Naive thymus-derived CD4-positive, alpha-beta T cell (primary cell): ENCODE results near the gene PITPNC1. TPM values are rescaled to one million over a fixed set of nuclear protein-coding genes. Genes with fewer than 3 reads are reported as not detected.

ENCODE experiments used
- ATAC-seq: fragments of 150-1000 bp; cut with Tn5 transposase; 2 replicates; pipeline ENCODE4 v1.10.0; 2021; ENCODE audit warnings: mild to moderate bottlenecking, moderate library complexity
- CTCF ChIA-PET: fragments of 350-600 bp; sonication (Branson Sonifier 250); formaldehyde crosslinking; loops from one replicate; lab custom pipeline; 2021; ENCODE audit warnings: antibody characterized with exemption; lab: Charles Lee
- POLR2A ChIA-PET: fragments of 350-600 bp; sonication (Branson Sonifier 250); formaldehyde crosslinking; loops from one replicate; lab custom pipeline; 2021; ENCODE audit warnings: antibody characterized with exemption, inconsistent platforms; lab: Charles Lee
- DNase-seq, 9 donors: peaks; one replicate each; pipeline versions ENCODE4 v3.0.0 to v3.0.0-alpha.2; 2020 to 2022; ENCODE audit warnings: mixed read lengths in 1 of 9
- H3K27ac ChIP-seq: one replicate; pipeline ENCODE4 v1.7.0; 2013; ENCODE audit warnings: mild to moderate bottlenecking, low read depth, low read length, moderate library complexity
- H3K27me3 ChIP-seq, 2 donors: one replicate each; pipeline ENCODE4 v1.7.0; 2013; ENCODE audit warnings: low read length in 2 of 2, mild to moderate bottlenecking in 2 of 2, moderate library complexity in 2 of 2; ENCODE audit not compliant: control insufficient read depth in 2 of 2, insufficient read depth in 2 of 2
- H3K36me3 ChIP-seq, 3 experiments: 1 replicate in 2 of 3; 2 replicates in 1 of 3; pipeline ENCODE4 v1.7.0; 2013; ENCODE audit warnings: low read length in 3 of 3, mild to moderate bottlenecking in 3 of 3, moderate library complexity in 1 of 3; ENCODE audit not compliant: insufficient read depth in 3 of 3, control insufficient read depth in 2 of 3
- H3K4me1 ChIP-seq, 2 donors: one replicate each; pipeline ENCODE4 v1.7.0; 2013; ENCODE audit warnings: low read length in 2 of 2, mild to moderate bottlenecking in 2 of 2, moderate library complexity in 1 of 2; ENCODE audit not compliant: control insufficient read depth in 2 of 2, insufficient read depth in 2 of 2
- H3K4me3 ChIP-seq: 2 replicates; pipeline ENCODE4 v1.7.0; 2013; ENCODE audit warnings: mild to moderate bottlenecking, low read length
- H3K9me3 ChIP-seq, 3 experiments: 1 replicate in 2 of 3; 2 replicates in 1 of 3; pipeline ENCODE4 v1.7.0; 2013; ENCODE audit warnings: low read length in 3 of 3; ENCODE audit not compliant: control insufficient read depth in 2 of 3
- H3K27ac Mint-ChIP-seq, 9 donors: one replicate each; pipeline ENCODE4 v1.8.0; 2020 to 2022; ENCODE audit warnings: mixed read lengths in 9 of 9, mild to moderate bottlenecking in 8 of 9, moderate library complexity in 5 of 9, inconsistent platforms in 2 of 9
- H3K27me3 Mint-ChIP-seq, 5 donors: one replicate each; pipeline ENCODE4 v1.8.0; 2021 to 2022; ENCODE audit warnings: mixed read lengths in 5 of 5, mild to moderate bottlenecking in 1 of 5
- H3K36me3 Mint-ChIP-seq, 5 donors: one replicate each; pipeline ENCODE4 v1.8.0; 2020 to 2022; ENCODE audit warnings: mixed read lengths in 5 of 5, mild to moderate bottlenecking in 3 of 5, inconsistent platforms in 1 of 5
- H3K4me1 Mint-ChIP-seq, 7 donors: one replicate each; pipeline ENCODE4 v1.8.0; 2020 to 2022; ENCODE audit warnings: mixed read lengths in 7 of 7, mild to moderate bottlenecking in 3 of 7, inconsistent platforms in 1 of 7
- H3K4me3 Mint-ChIP-seq, 10 donors: one replicate each; pipeline ENCODE4 v1.8.0; 2020 to 2022; ENCODE audit warnings: mild to moderate bottlenecking in 10 of 10, mixed read lengths in 10 of 10, moderate library complexity in 6 of 10, inconsistent platforms in 2 of 10
- H3K9me3 Mint-ChIP-seq, 11 donors: one replicate each; pipeline ENCODE4 v1.8.0; 2020 to 2022; ENCODE audit warnings: mixed read lengths in 11 of 11, mild to moderate bottlenecking in 4 of 11, inconsistent platforms in 1 of 11, moderate library complexity in 1 of 11
- intact Hi-C, 2 donors: fragments of 100-400 bp; cut with micrococcal nuclease; formaldehyde crosslinking; loops; one replicate each; pipeline ENCODE4 v1.15.1; 2023
- polyA plus RNA-seq, 2 donors: library from polyadenylated mRNA; unstranded; fragments of 300-500 nt; fragmentation: Illumina TruSeq; gene quantifications; one replicate each; pipeline ENCODE4 v1.2.3, GENCODE V29; 2021
- total RNA-seq, 6 experiments: library from RNA in 5 of 6; stranded (reverse) in 5 of 6; gene quantifications; 1 replicate in 5 of 6; 2 replicates in 1 of 6; pipeline ENCODE4 v1.2.3 and lab custom pipeline; 2021 to 2026

PITPNC1 gene
- total and polyA plus RNA-seq, 7 experiments from 2014 or later, result 53.1 to 148 (median 102) TPM

GRCh38 chr17:67488161-67488560 lies 111.1 kb downstream of the PITPNC1 start:
- ATAC-seq (no peak), DNase-seq (no peak)
- no peaks in the 10 kb centered on the region for H3K27me3 Mint-ChIP-seq
- no peaks in the 10 kb centered on the region for H3K27me3 ChIP-seq
- H3K27ac Mint-ChIP-seq, result peak overlapping the region in 3 of 9 donors; percentile 34 to 78 (median 35)
- CTCF ChIA-PET, result interaction anchor here (1.4 kb wide), 1 partner anchor 46 kb away, joined by 3 read pairs; no protein-coding TSS in a partner anchor
- H3K9me3 ChIP-seq, result no peaks in the 10 kb centered on the region
- H3K4me3 Mint-ChIP-seq, result peak overlapping the region in 1 of 10 donors; percentile 3
- intact Hi-C loops, result no loop called here
- H3K9me3 Mint-ChIP-seq, result no peaks in the 10 kb centered on the region
- peaks cover 0 to 23% (median 6%) of the 10 kb centered on the region in 5 donors for H3K36me3 Mint-ChIP-seq
- H3K36me3 ChIP-seq, result peaks cover 0 to 6% (median 0%) of the 10 kb centered on the region in 3 experiments
- H3K4me1 Mint-ChIP-seq, result peaks cover 30 to 94% (median 77%) of the 10 kb centered on the region in 7 donors
- peaks cover 23 to 53% of the 10 kb centered on the region in 2 donors for H3K4me1 ChIP-seq
- H3K4me3 ChIP-seq, result no peak overlapping the region
- POLR2A ChIA-PET, result interaction anchor here (1.0 kb wide), 1 partner anchor 112 kb away, joined by 3 read pairs; no protein-coding TSS in a partner anchor
- no peak overlapping the region for H3K27ac ChIP-seq

GRCh38 chr17:67488768-67489167 lies 111.7 kb downstream of the PITPNC1 start:
- ATAC-seq (no peak), DNase-seq (no peak)
- no peak overlapping the region for H3K4me3 ChIP-seq
- H3K36me3 ChIP-seq, result peaks cover 0 to 6% (median 0%) of the 10 kb centered on the region in 3 experiments
- no peaks in the 10 kb centered on the region for H3K9me3 ChIP-seq
- POLR2A ChIA-PET, result interaction anchor here (1.0 kb wide), 1 partner anchor 113 kb away, joined by 3 read pairs; no protein-coding TSS in a partner anchor
- Mint-ChIP-seq H3K27ac (peak overlapping the region in 1 of 9 donors; percentile 38), H3K36me3 (peaks cover 0 to 23% (median 6%) of the 10 kb centered on the region in 5 donors), H3K27me3 (no peaks in the 10 kb centered on the region), H3K4me1 (peaks cover 30 to 94% (median 80%) of the 10 kb centered on the region in 7 donors), H3K9me3 (no peaks in the 10 kb centered on the region), H3K4me3 (no peak overlapping the region)
- peaks cover 20 to 59% of the 10 kb centered on the region in 2 donors for H3K4me1 ChIP-seq
- intact Hi-C loops, result no loop called here
- H3K27ac ChIP-seq, result no peak overlapping the region
- CTCF ChIA-PET, result no interaction called here
- no peaks in the 10 kb centered on the region for H3K27me3 ChIP-seq

- H3K4me1 Mint-ChIP-seq, result peaks cover 27 to 92% (median 78%) of the 10 kb centered on the region in 7 donors
- intact Hi-C loops, result no loop called here
These were observed 112.2 kb downstream of the PITPNC1 start for GRCh38 chr17:67489273-67489672.

GRCh38 chr17:67490471-67490870 lies 113.4 kb downstream of the PITPNC1 start:
- Mint-ChIP-seq H3K9me3 (peaks cover 0 to 2% (median 0%) of the 10 kb centered on the region in 11 donors), H3K4me3 (peak overlapping the region in 3 of 10 donors; percentile 4 to 52 (median 36)), H3K36me3 (peaks cover 0 to 22% (median 6%) of the 10 kb centered on the region in 5 donors), H3K27ac (peak overlapping the region in 6 of 9 donors; percentile 7 to 81 (median 20)), H3K27me3 (no peaks in the 10 kb centered on the region), H3K4me1 (peaks cover 27 to 84% (median 72%) of the 10 kb centered on the region in 7 donors)
- intact Hi-C loops, result no loop called here
- ChIA-PET POLR2A (interaction anchor here (0.6 kb wide), 1 partner anchor 72 kb away, joined by 4 read pairs; no protein-coding TSS in a partner anchor), CTCF (no interaction called here)
- Histone ChIP-seq H3K27me3 (no peaks in the 10 kb centered on the region), H3K4me1 (peaks cover 15 to 61% of the 10 kb centered on the region in 2 donors), H3K9me3 (no peaks in the 10 kb centered on the region), H3K4me3 (no peak overlapping the region), H3K36me3 (peaks cover 0 to 6% (median 0%) of the 10 kb centered on the region in 3 experiments), H3K27ac (no peak overlapping the region)
- DNase-seq (no peak), ATAC-seq (no peak)

More at GRCh38 chr17:67489273-67489672, 112.2 kb downstream of the PITPNC1 start:
- Histone ChIP-seq H3K27me3 (no peaks in the 10 kb centered on the region), H3K27ac (no peak overlapping the region), H3K4me1 (peaks cover 20 to 61% of the 10 kb centered on the region in 2 donors), H3K4me3 (no peak overlapping the region), H3K36me3 (peaks cover 0 to 6% (median 0%) of the 10 kb centered on the region in 3 experiments), H3K9me3 (no peaks in the 10 kb centered on the region)
- H3K9me3 Mint-ChIP-seq, result no peaks in the 10 kb centered on the region
- no peak for DNase-seq
- POLR2A ChIA-PET, result no interaction called here
- H3K36me3 Mint-ChIP-seq, result peaks cover 0 to 23% (median 6%) of the 10 kb centered on the region in 5 donors
- H3K4me3 Mint-ChIP-seq, result no peak overlapping the region
- H3K27ac Mint-ChIP-seq, result peak overlapping the region in 2 of 9 donors; percentile 56 to 61
- ATAC-seq, result no peak
- no peaks in the 10 kb centered on the region for H3K27me3 Mint-ChIP-seq
- CTCF ChIA-PET, result no interaction called here

GRCh38 chr17:67491009-67491680 lies 114.1 kb downstream of the PITPNC1 start:
- ChIA-PET CTCF (no interaction called here), POLR2A (interaction anchor here (0.6 kb wide), 1 partner anchor 72 kb away, joined by 4 read pairs; no protein-coding TSS in a partner anchor)
- ATAC-seq (peak; percentile 62), DNase-seq (no peak)
- no peaks in the 10 kb centered on the region for H3K9me3 ChIP-seq
- peaks cover 0 to 6% (median 0%) of the 10 kb centered on the region in 3 experiments for H3K36me3 ChIP-seq
- Mint-ChIP-seq H3K4me1 (peaks cover 26 to 84% (median 72%) of the 10 kb centered on the region in 7 donors), H3K4me3 (peak overlapping the region in 6 of 10 donors; percentile 4 to 36 (median 16)), H3K27me3 (no peaks in the 10 kb centered on the region), H3K27ac (peak overlapping the region in 6 of 9 donors; percentile 28 to 81 (median 38)), H3K9me3 (peaks cover 0 to 4% (median 0%) of the 10 kb centered on the region in 11 donors), H3K36me3 (peaks cover 0 to 29% (median 7%) of the 10 kb centered on the region in 5 donors)
- H3K4me3 ChIP-seq, result no peak overlapping the region
- H3K27ac ChIP-seq, result no peak overlapping the region
- intact Hi-C loops, result no loop called here
- no peaks in the 10 kb centered on the region for H3K27me3 ChIP-seq
- H3K4me1 ChIP-seq, result peaks cover 15 to 57% of the 10 kb centered on the region in 2 donors

- DNase-seq (no peak), ATAC-seq (no peak)
- no peaks in the 10 kb centered on the region for H3K27me3 ChIP-seq
- Mint-ChIP-seq H3K9me3 (peaks cover 0 to 4% (median 0%) of the 10 kb centered on the region in 11 donors), H3K27me3 (no peaks in the 10 kb centered on the region), H3K4me1 (peaks cover 21 to 84% (median 72%) of the 10 kb centered on the region in 7 donors), H3K27ac (peak overlapping the region in 6 of 9 donors; percentile 28 to 65 (median 38)), H3K36me3 (peaks cover 0 to 29% (median 9%) of the 10 kb centered on the region in 5 donors), H3K4me3 (peak overlapping the region in 3 of 10 donors; percentile 9 to 21 (median 11))
- no peaks in the 10 kb centered on the region for H3K9me3 ChIP-seq
- H3K4me3 ChIP-seq, result no peak overlapping the region
- ChIA-PET CTCF (no interaction called here), POLR2A (no interaction called here)
- peaks cover 0 to 6% (median 0%) of the 10 kb centered on the region in 3 experiments for H3K36me3 ChIP-seq
- H3K4me1 ChIP-seq, result peaks cover 11 to 52% of the 10 kb centered on the region in 2 donors
- intact Hi-C loops, result no loop called here
- H3K27ac ChIP-seq, result no peak overlapping the region
These were observed 114.6 kb downstream of the PITPNC1 start for GRCh38 chr17:67491681-67492024.
